CD4-positive, alpha-beta T cell treated with Interleukin-6 at 100 ng/mL for 8 hours (primary cell): ENCODE results near the gene SLC35G1.
A peak's percentile ranks its signal among the peaks of the same experiment; 100 is the strongest.

Experiments used
- DNase-seq: peaks from one replicate; pipeline ENCODE4 v3.0.0-alpha.2; 2020; ENCODE audit warnings: mixed read lengths, low spot score

Gene SLC35G1

GRCh38 chr10:93893646-93894515 lies at the start of gene SLC35G1:
TSS of gene SLC35G1 (plus strand) at chr10:93893978. CDS start at chr10:93894034, 56 bp downstream.
- DNase-seq = peak; percentile 67

GRCh38 chr10:93844979-93845626 lies 48.7 kb upstream of the SLC35G1 start:
- no peak for DNase-seq

GRCh38 chr10:93849593-93849992 lies 44.2 kb upstream of the SLC35G1 start:
- no peak for DNase-seq

- no peak for DNase-seq
These were observed 43.5 kb upstream of the SLC35G1 start for GRCh38 chr10:93850031-93851015.

GRCh38 chr10:93851169-93851568 lies 42.6 kb upstream of the SLC35G1 start:
- no peak for DNase-seq

GRCh38 chr10:93852476-93853095 lies 41.2 kb upstream of the SLC35G1 start:
- DNase-seq = no peak

- DNase-seq = no peak
These were observed 38.8 kb upstream of the SLC35G1 start for GRCh38 chr10:93854975-93855374.

GRCh38 chr10:93856349-93857145 lies 37.2 kb upstream of the SLC35G1 start:
- DNase-seq = no peak

GRCh38 chr10:93859049-93859655 lies 34.6 kb upstream of the SLC35G1 start:
- DNase-seq = no peak

- no peak for DNase-seq
These were observed 32.0 kb upstream of the SLC35G1 start for GRCh38 chr10:93861825-93862224.

GRCh38 chr10:93865794-93866425 lies 27.9 kb upstream of the SLC35G1 start:
- DNase-seq = no peak

GRCh38 chr10:93867525-93867924 lies 26.3 kb upstream of the SLC35G1 start:
- DNase-seq = no peak

- DNase-seq = no peak
These were observed 22.0 kb upstream of the SLC35G1 start for GRCh38 chr10:93871671-93872204.

GRCh38 chr10:93872375-93873158 lies 21.2 kb upstream of the SLC35G1 start:
- DNase-seq = no peak

GRCh38 chr10:93873420-93874115 lies 20.2 kb upstream of the SLC35G1 start:
- DNase-seq = no peak

- DNase-seq = no peak
These were observed 19.3 kb upstream of the SLC35G1 start for GRCh38 chr10:93874309-93875031.

- no peak for DNase-seq
These were observed 18.8 kb upstream of the SLC35G1 start for GRCh38 chr10:93875032-93875358.

GRCh38 chr10:93876381-93876780 lies 17.4 kb upstream of the SLC35G1 start:
- DNase-seq = no peak
